SK-N-SH treated with all-trans-retinoic acid at 6 μM for 48 hours (cell line): ENCODE data around the gene CBY2.
"Not testable (repeated sequence)": the region's sequence is repeated elsewhere in the genome, so short reads cannot be mapped to it uniquely, and the experiment has no call there.

Experiments
- ATAC-seq: fragments of 200-7000 bp; cut with Tn5 transposase; 3 replicates; pipeline ENCODE4 v1.9.1; 2020; ENCODE audit warnings: mild to moderate bottlenecking, moderate library complexity
- ARNTL ChIP-seq: fragments of 450-650 bp; formaldehyde crosslinking; IDR thresholded peaks from 2 replicates; pipeline ENCODE4 v1.5.0; 2020; ENCODE audit warnings: low read depth, mild to moderate bottlenecking, moderate library complexity, borderline replicate concordance
- CSDC2 ChIP-seq: fragments of 250-450 bp; sonication (Bioruptor Pico); IDR thresholded peaks from 2 replicates; pipeline ENCODE4 v1.5.0; 2020; ENCODE audit warnings: mild to moderate bottlenecking, moderate library complexity
- ESRRG ChIP-seq: fragments of 250-450 bp; sonication (Bioruptor Pico); IDR thresholded peaks from 2 replicates; pipeline ENCODE4 v1.6.1; 2021; ENCODE audit warnings: mild to moderate bottlenecking
- ISL1 ChIP-seq: fragments of 250-450 bp; sonication (Bioruptor Pico); IDR thresholded peaks from 2 replicates; pipeline ENCODE4 v2.1.2; 2022; ENCODE audit warnings: mild to moderate bottlenecking, moderate library complexity
- OSR1 ChIP-seq: fragments of 250-450 bp; sonication (Bioruptor Pico); IDR thresholded peaks from 2 replicates; pipeline ENCODE4 v1.8.0; 2022; ENCODE audit warnings: moderate library complexity, mild to moderate bottlenecking, inconsistent platforms
- PPARA ChIP-seq: fragments of 250-450 bp; sonication (Bioruptor Pico); IDR thresholded peaks from 2 replicates; pipeline ENCODE4 v1.5.0; 2020; ENCODE audit warnings: mild to moderate bottlenecking, borderline replicate concordance
- RARB ChIP-seq: fragments of 250-450 bp; sonication (Bioruptor Pico); IDR thresholded peaks from 2 replicates; pipeline ENCODE4 v1.8.0; 2021; ENCODE audit warnings: mild to moderate bottlenecking, moderate library complexity
- SNAI2 ChIP-seq: fragments of 250-450 bp; sonication (Bioruptor Pico); IDR thresholded peaks from 2 replicates; pipeline ENCODE4 v1.5.0; 2020; ENCODE audit warnings: mild to moderate bottlenecking, moderate library complexity
- TCF4 ChIP-seq: fragments of 250-450 bp; sonication (Bioruptor Pico); IDR thresholded peaks from 2 replicates; pipeline ENCODE4 v1.8.0; 2021; ENCODE audit warnings: mild to moderate bottlenecking, moderate library complexity, borderline replicate concordance
- TOX ChIP-seq: fragments of 250-450 bp; sonication (Bioruptor Pico); IDR thresholded peaks from 2 replicates; pipeline ENCODE4 v1.8.0; 2021; ENCODE audit warnings: mild to moderate bottlenecking, moderate library complexity, borderline replicate concordance
- ZC3H10 ChIP-seq: fragments of 250-450 bp; sonication (Bioruptor Pico); IDR thresholded peaks from 2 replicates; pipeline ENCODE4 v1.5.1; 2021; ENCODE audit warnings: mild to moderate bottlenecking, moderate library complexity
- ZFP3 ChIP-seq: fragments of 250-450 bp; sonication (Bioruptor Pico); IDR thresholded peaks from 2 replicates; pipeline ENCODE4 v1.5.0; 2020; ENCODE audit warnings: mild to moderate bottlenecking, moderate library complexity
- ZFP30 ChIP-seq: fragments of 450-650 bp; formaldehyde crosslinking; IDR thresholded peaks from 2 replicates; pipeline ENCODE4 v1.5.0; 2022; ENCODE audit warnings: mild to moderate bottlenecking, moderate library complexity
- ZNF565 ChIP-seq: fragments of 450-650 bp; formaldehyde crosslinking; conservative IDR thresholded peaks from 2 replicates; pipeline ENCODE4 v1.5.0; 2020; ENCODE audit warnings: low read depth, mild to moderate bottlenecking, moderate library complexity
- ZNF70 ChIP-seq: fragments of 450-650 bp; formaldehyde crosslinking; IDR thresholded peaks from 2 replicates; pipeline ENCODE4 v1.5.0; 2020; ENCODE audit warnings: mild to moderate bottlenecking, moderate library complexity
- TF ChIP-seq, protein P1 (sequence below): fragments of 250-450 bp; sonication (Bioruptor Pico); IDR thresholded peaks from 2 replicates; pipeline ENCODE4 v1.5.1; 2020; ENCODE audit warnings: low read depth, mild to moderate bottlenecking, moderate library complexity
- TF ChIP-seq, protein P2 (sequence below): fragments of 250-450 bp; sonication (Bioruptor Pico); IDR thresholded peaks from 2 replicates; pipeline ENCODE4 v1.8.0; 2020; ENCODE audit warnings: mild to moderate bottlenecking, moderate library complexity, borderline replicate concordance
- TF ChIP-seq, protein P3 (sequence below): fragments of 250-450 bp; sonication (Bioruptor Pico); IDR thresholded peaks from 2 replicates; pipeline ENCODE4 v1.5.1; 2021; ENCODE audit warnings: mild to moderate bottlenecking, moderate library complexity
- TF ChIP-seq, protein P4 (sequence below): fragments of 250-450 bp; sonication (Bioruptor Pico); IDR thresholded peaks from 2 replicates; pipeline ENCODE4 v1.5.0; 2020; ENCODE audit warnings: mild to moderate bottlenecking, moderate library complexity
- TF ChIP-seq, protein P5 (sequence below): fragments of 250-450 bp; sonication (Bioruptor Pico); IDR thresholded peaks from 2 replicates; pipeline ENCODE4 v1.8.0; 2021; ENCODE audit warnings: low read depth, mild to moderate bottlenecking, moderate library complexity, borderline replicate concordance

The CBY2 gene

DNA sequence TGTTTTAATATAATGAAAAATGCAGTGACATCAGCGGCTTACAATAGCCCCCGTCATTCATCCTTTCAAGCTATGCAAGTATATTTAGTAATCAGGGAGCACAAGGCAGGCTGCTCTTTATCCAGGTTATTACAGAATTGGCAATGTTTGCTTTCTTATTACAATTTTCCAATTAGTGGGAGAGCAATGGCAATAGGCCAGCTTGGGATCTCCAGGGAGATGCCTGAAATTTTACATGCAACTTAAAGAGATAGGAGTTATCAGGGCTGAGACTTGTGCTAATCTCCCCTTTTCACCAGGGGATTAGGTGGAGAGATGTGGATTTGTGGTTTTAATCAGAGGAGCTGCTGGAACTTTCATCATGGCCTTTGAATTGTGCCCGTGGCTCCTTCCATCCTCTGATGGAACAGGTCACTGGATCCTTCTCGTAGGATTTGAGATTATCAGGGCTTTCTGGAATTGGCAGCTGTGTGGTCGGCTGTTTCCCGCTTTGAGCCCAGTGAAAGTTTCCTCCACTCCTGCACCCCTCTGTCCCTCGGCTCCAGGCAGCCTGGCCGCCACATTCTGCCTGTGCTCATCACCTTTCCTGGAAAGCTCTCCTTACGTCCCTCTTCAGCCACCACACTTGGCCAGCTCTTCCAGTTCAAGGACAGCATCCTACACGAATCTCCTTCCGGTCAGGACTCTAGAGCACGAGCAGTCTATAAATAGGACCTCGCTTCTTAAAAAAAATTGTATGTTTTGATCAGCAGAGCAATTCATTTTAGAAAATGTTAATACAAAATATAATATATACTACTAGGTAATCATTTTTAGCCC is 47.0 kb downstream of the CBY2 start:
- TF ChIP-seq, protein P1, sequence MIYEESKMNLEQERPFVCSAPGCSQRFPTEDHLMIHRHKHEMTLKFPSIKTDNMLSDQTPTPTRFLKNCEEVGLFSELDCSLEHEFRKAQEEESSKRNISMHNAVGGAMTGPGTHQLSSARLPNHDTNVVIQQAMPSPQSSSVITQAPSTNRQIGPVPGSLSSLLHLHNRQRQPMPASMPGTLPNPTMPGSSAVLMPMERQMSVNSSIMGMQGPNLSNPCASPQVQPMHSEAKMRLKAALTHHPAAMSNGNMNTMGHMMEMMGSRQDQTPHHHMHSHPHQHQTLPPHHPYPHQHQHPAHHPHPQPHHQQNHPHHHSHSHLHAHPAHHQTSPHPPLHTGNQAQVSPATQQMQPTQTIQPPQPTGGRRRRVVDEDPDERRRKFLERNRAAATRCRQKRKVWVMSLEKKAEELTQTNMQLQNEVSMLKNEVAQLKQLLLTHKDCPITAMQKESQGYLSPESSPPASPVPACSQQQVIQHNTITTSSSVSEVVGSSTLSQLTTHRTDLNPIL (CRISPR knock-in tag): no peak
- TF ChIP-seq ISL1: peak; percentile 46; the same call in 1 of the 2 replicates
- no peak for ATAC-seq

DNA sequence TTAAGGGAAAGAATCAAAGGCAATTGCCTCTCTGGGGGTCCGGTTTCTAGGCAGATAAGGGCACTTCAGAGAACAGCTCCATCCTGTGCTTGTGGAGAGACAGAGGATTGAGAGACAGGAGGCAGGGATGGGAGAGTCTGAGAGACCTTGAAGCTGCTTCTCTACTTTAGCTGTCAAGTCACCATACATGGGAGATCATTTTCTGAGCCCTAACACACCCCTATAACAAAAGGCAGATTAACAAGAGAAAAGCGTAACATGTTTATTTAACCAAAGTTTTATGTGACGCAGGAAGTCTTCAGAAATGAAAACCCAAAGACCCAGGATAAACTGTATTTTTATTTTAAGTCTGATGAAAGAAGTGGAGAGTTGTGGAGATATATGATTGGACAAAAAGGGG is 48.4 kb downstream of the CBY2 start:
- ATAC-seq: no peak
- no peak for TF ChIP-seq ISL1
- TF ChIP-seq OSR1 (CRISPR knock-in tag): no peak
- no peak for TF ChIP-seq TOX (CRISPR knock-in tag)
- TF ChIP-seq, protein P2, sequence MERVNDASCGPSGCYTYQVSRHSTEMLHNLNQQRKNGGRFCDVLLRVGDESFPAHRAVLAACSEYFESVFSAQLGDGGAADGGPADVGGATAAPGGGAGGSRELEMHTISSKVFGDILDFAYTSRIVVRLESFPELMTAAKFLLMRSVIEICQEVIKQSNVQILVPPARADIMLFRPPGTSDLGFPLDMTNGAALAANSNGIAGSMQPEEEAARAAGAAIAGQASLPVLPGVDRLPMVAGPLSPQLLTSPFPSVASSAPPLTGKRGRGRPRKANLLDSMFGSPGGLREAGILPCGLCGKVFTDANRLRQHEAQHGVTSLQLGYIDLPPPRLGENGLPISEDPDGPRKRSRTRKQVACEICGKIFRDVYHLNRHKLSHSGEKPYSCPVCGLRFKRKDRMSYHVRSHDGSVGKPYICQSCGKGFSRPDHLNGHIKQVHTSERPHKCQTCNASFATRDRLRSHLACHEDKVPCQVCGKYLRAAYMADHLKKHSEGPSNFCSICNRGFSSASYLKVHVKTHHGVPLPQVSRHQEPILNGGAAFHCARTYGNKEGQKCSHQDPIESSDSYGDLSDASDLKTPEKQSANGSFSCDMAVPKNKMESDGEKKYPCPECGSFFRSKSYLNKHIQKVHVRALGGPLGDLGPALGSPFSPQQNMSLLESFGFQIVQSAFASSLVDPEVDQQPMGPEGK: no peak

DNA sequence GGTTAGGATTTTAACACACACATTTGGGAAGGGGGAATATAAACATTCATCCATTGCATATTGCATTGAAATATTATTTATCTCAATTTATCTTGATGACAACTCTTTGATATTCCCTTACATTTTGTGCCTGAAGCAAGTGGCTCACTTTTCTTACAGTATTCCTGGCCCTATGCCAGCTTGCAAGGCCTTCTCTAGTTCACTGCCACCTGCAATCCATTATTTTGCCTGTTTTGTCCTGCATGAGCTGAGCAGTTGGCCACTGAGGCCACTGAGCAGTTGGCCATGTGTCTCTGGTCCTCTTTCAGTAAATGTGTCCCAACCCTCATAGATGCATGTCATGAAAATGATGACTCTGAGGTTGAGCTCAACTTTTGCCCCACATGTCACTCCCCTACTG is 49.8 kb downstream of the CBY2 start:
- ATAC-seq: no peak
- no peak for TF ChIP-seq CSDC2 (CRISPR knock-in tag)
- TF ChIP-seq, protein P3, sequence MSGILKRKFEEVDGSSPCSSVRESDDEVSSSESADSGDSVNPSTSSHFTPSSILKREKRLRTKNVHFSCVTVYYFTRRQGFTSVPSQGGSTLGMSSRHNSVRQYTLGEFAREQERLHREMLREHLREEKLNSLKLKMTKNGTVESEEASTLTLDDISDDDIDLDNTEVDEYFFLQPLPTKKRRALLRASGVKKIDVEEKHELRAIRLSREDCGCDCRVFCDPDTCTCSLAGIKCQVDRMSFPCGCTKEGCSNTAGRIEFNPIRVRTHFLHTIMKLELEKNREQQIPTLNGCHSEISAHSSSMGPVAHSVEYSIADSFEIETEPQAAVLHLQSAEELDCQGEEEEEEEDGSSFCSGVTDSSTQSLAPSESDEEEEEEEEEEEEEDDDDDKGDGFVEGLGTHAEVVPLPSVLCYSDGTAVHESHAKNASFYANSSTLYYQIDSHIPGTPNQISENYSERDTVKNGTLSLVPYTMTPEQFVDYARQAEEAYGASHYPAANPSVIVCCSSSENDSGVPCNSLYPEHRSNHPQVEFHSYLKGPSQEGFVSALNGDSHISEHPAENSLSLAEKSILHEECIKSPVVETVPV (CRISPR knock-in tag): no peak

DNA sequence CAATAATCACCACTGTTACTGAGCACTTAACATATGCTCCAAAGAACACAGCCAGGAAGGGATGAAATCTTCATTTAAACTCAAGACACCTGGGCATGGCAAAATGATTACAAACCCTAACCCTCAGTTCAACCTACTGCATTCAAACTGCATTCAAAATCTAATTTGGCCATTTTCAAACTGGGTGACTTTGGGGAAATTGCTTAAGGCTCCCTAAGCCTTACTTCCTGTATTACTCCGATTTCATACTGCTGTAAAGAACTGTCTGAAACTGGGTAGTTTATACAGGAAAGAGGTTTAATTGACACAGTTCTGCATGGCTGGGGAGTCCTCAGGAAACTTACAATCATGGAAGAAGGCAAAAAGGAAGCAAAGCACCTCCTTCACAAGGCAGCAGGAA is 50.4 kb downstream of the CBY2 start:
- no peak for ATAC-seq
- TF ChIP-seq, protein P1 (CRISPR knock-in tag): no peak
- TF ChIP-seq ZNF565 (CRISPR knock-in tag): no peak
- TF ChIP-seq ISL1: no peak
- TF ChIP-seq, protein P3 (CRISPR knock-in tag): no peak
- no peak for TF ChIP-seq ESRRG (CRISPR knock-in tag)
- TF ChIP-seq TCF4 (CRISPR knock-in tag): no peak
- no peak for TF ChIP-seq RARB (CRISPR knock-in tag)
- TF ChIP-seq SNAI2: no peak
- TF ChIP-seq ARNTL (CRISPR knock-in tag): no peak
- TF ChIP-seq ZC3H10 (CRISPR knock-in tag): no peak
- no peak for TF ChIP-seq ZFP30
- TF ChIP-seq, protein P4, sequence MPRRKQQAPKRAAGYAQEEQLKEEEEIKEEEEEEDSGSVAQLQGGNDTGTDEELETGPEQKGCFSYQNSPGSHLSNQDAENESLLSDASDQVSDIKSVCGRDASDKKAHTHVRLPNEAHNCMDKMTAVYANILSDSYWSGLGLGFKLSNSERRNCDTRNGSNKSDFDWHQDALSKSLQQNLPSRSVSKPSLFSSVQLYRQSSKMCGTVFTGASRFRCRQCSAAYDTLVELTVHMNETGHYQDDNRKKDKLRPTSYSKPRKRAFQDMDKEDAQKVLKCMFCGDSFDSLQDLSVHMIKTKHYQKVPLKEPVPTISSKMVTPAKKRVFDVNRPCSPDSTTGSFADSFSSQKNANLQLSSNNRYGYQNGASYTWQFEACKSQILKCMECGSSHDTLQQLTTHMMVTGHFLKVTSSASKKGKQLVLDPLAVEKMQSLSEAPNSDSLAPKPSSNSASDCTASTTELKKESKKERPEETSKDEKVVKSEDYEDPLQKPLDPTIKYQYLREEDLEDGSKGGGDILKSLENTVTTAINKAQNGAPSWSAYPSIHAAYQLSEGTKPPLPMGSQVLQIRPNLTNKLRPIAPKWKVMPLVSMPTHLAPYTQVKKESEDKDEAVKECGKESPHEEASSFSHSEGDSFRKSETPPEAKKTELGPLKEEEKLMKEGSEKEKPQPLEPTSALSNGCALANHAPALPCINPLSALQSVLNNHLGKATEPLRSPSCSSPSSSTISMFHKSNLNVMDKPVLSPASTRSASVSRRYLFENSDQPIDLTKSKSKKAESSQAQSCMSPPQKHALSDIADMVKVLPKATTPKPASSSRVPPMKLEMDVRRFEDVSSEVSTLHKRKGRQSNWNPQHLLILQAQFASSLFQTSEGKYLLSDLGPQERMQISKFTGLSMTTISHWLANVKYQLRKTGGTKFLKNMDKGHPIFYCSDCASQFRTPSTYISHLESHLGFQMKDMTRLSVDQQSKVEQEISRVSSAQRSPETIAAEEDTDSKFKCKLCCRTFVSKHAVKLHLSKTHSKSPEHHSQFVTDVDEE (CRISPR knock-in tag): no peak
- TF ChIP-seq, protein P5, sequence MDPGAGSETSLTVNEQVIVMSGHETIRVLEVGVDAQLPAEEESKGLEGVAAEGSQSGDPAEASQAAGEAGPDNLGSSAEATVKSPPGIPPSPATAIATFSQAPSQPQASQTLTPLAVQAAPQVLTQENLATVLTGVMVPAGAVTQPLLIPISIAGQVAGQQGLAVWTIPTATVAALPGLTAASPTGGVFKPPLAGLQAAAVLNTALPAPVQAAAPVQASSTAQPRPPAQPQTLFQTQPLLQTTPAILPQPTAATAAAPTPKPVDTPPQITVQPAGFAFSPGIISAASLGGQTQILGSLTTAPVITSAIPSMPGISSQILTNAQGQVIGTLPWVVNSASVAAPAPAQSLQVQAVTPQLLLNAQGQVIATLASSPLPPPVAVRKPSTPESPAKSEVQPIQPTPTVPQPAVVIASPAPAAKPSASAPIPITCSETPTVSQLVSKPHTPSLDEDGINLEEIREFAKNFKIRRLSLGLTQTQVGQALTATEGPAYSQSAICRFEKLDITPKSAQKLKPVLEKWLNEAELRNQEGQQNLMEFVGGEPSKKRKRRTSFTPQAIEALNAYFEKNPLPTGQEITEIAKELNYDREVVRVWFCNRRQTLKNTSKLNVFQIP (CRISPR knock-in tag): no peak
- no peak for TF ChIP-seq PPARA (CRISPR knock-in tag)
- TF ChIP-seq ZFP3: no peak
- no peak for TF ChIP-seq ZNF70 (CRISPR knock-in tag)
- TF ChIP-seq, protein P2: no peak
- TF ChIP-seq TOX (CRISPR knock-in tag): no peak

DNA sequence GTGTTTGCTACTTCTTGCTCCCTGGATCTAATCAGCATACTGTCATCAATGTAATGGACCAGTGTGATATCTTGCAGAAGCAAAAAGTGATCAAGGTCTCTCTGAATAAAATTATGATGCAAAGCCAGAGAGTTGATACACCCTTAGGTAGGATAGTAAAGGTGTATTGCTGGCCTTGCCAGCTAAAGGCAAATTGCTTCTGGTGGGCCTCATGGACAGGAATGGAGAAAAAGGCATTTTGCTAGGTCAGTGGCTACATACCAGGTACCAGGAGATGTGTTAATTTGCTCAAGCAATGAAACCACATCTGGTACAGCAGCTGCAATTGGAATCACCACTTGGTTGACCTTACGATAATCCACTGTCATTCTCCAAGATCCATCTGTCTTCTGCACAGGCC is 54.4 kb downstream of the CBY2 start:
- not testable (repeated sequence) for ATAC-seq
